Central memory CD4-positive, alpha-beta T cell (primary cell): ENCODE data around the gene PBX4.

ENCODE experiments used
- DNase-seq: peaks from one replicate; pipeline ENCODE4 v3.0.0; 2022

The PBX4 gene

DNA sequence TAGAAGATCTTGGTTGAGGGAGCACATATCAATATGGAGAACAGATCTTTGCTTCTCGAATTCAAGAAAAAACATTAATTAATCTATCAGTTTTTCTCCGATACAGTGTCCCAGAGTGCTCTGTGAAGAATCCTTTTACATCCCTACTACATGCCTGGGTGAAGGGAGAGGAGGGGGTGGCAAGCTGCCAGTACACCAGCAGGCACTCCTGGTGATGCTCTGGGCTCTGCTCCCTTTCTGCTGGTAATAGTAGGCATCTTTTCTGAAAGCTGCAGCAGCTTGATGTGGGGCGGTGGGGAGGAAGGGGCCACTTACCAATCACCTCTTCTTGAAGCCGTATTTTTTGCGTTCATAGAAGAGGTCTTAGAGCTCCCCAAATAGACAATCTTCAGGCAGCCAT lies 30.7 kb downstream of the PBX4 start:
- DNase-seq = no peak

DNA sequence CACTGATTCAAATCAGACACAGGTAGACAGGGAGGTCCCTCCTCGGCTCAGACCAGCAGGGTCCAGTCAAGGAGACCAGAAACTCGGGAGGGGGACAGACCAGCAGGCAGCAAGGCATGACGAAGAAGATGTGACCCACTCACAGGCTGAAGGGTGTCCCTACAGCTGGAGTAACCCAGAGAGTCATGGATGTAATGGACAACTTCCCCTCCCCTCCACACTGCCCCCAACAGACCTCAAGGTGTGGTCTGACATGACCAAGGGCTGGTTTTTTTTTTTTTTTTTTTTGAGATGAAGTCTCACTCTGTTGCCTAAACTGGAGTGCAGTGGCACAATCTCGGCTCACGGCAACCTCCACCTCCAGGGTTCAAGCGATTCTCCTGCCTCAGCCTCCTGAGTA lies 34.1 kb downstream of the PBX4 start:
- DNase-seq = no peak

DNA sequence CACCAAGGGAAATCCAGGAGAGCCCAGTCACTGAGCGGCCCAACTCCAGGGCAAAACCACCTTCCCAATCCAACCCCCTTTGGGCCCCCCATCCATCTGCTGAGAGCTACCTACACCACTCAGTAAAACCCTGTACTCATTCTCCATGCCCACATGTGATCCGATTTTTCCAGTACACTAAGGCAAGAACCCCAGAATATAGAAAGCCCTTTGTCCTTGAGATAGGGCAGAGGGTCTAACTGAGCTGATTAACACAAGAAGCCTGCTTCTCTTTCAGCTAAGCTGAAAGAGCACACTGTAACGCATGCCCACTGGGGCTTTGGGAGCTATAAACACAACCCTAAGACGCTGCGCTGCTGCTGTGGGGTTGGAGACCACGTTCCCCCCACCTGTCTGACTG lies 36.0 kb downstream of the PBX4 start:
- no peak for DNase-seq

DNA sequence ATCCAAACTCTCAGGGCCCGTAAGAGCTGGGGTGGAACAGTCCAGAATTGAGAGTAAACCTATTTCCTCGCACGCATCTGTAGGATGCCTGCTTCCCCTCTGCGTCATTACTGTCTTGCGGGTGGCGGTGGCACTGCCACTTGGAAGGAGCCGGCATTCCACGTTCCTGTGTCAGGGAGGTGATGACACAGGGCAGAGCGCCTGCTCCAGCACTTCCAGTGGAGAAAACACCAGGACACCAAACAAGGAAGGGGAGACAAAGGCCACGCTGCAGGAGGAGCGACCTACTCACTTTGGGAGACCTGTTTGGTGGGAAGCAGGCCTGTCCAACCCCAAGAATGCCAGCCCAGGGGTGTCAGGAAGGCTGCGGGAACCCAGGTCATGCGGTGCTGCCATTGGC lies 37.1 kb downstream of the PBX4 start:
- no peak for DNase-seq

DNA sequence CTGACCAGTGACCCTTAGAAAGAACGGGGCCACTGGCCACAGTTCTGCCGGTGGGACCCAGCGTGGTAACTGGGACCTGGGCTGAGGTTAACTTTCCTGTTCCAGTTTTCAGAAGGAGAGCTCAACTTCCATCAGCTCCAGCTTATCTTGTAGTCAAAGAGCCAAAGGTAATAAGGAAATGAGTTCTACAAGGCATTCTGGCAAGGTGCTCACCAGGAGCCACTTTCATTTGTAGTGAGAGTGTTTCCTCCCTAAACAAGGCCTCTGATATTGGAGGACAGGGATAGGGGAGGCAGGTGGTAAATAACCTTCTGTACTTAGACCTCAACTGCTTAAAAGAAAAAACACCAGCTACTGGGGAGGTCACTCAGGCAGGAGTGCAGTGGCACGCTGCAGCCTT lies 38.1 kb downstream of the PBX4 start:
- DNase-seq = no peak

DNA sequence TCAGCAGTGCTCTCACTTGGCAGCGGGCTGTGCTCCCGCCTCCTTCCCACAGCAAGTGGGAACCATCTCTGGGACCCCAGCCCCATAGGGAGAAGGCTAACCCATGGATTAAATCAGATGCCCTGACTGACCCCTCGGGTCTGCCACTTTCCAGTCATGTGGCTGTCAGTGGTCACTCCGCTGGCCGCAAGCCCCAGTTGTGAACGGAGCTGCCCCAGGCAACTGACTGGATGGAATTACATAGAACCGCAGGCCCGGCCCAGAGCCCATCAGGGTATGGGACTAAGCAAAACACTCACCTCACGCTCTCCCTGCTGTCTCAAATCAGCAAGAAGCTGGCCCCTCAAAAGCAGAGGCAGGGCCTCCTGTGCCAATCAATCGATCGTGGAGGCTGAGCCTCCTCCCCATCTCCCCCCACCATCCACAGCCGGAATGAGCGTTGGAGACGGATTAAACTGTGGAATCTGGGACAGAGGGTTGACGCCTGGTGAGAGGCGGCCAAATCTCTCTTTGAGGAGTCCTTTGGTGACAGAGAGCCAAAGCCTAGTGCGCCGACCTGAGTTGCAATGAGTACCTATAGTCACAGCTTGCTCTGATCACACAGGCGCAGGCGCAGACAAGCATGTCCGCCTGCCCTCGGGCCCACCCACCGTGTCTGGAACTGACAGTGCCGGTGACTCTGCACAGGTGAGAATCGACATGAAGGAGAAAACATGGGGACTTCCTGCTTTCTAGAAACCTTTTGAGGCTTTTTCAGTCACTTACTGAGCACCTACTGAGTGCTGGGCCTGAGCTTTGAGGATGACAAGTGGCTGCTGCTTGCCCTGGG lies 38.7 kb downstream of the PBX4 start:
- no peak for DNase-seq

DNA sequence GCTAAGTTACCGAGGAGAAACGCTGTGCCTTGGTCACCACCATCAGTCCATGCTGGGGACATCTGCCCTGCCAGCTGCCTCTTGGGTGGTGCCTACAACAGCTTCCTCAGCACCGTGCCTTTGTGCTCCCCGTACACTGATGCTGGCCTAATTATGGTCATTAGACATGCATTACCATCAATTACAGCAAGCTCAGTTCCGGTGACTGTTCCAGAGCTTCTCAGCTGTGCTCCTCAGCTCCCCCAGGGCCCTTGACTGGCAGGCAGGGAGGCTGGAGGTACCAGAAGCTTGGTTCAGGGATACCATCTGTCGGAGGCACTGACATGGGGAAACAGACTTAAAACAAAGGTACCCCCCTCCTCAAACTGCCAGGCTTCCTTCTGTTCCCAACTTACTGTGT lies 40.2 kb downstream of the PBX4 start:
- DNase-seq = no peak

DNA sequence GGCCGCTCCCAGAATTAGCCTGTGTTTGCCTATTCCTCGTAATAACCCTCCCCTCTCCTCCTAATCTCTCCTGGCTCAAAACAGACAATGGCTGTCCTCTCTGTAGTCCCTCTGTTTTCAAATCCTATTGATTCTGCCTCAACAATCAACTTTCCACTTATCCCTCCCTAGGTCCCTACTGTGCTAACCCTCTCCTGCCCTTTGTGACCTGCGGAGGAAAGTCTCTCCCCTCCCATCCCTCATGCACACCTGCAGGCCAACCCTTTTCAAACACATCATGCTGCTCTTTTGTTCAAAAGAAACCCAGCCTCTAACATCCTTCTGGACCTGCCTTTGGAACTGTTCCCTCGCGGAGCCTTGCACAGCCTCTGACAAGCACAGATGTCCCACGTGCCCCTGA lies 43.1 kb downstream of the PBX4 start:
- no peak for DNase-seq

DNA sequence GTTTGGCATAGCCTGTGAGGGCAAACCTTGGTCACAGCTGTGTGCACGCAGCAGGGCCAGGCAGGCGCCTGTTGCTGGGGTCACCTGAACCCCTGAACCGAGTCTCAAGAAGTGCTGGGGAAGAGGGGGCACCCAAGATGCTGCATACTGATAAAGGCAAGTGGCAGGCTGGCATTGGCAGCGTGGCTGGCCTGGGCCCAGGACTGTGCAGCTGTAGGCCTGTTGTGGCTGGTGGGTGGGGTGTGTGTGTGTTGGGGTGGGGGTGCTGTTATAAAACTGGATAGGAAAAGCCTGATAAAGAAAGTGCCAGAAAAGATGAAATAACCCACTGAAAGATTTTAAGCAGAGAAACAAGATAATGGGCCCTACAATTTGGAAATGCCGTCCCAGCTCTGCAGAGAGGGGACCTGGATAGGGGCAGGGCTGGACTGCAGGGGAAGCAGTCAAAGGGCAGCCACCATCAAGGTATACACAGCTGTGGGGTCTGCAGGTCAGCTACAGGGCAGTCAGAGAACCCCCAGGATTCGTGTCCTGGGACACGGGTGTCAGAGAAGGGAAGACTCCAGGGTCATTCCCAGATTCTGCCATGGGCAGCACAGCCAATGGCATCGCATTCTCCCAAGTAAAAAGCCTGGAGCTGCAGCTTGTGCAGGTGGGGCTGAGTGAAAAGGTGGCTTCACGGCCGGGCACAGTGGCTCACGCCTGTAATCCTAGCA lies 47.3 kb downstream of the PBX4 start:
- no peak for DNase-seq

DNA sequence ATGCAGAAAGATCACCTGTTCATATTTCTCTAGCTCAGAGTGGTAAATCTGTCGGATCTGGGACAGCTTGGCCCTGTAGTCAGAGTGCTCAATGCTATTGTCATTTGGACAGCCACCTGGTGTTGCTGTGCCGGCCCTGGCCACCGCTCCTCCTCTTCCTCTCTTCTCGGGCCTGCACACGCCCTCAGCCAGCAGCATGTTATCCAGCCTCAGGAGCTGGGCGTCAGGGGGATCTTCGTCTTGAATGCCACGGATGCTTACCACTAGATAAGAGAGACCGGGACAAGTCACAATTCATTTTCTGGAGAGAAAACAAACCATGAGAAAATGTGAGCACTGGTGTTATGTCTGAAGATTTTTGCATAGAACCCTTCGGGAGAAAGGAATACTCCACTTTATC lies 47.9 kb downstream of the PBX4 start:
- DNase-seq = no peak

DNA sequence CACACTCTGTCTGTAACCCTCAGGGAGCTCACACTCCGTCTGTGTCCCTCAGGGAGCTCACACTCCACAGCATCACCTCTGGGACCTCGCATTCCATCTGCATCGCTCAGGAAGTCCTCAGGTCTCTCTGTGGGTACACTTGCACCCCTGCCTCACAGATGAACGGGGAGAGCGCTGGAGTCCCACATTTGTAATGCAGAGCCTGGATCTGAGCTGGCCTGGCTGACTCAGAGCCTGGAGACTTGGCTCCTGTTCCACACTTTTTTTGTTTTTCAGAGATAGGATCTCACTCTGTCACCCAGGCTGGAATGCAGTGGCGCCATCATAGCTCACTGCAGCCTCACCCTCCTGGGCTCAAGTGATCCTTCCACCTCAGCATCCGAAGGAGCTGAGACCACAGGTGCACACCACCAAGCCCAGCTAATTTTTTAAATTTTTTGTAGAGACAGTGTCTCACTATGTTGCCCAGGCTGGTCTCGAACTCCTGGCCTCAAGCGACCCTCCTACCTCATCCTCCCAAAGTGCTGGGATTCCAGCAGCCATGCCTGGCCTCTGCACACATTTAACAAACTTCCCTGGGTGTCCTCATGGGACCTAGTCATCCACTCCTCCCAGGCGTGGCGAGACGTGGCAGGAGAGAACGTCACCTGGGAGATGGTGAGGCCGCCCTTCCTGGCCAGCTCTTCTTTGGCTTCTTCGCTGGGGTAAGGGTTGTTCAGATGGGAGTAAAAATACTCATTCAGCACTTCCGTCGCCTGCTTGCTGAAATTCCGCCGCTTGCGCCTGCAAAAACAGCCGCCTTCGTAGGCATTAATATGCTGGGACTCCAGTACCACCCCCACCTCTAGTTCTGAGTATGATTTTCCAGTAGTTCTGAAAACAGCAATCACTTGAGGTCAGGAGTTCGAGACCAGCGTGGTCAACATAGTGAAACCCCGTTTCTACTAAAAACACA lies 49.4 kb downstream of the PBX4 start:
- no peak for DNase-seq

DNA sequence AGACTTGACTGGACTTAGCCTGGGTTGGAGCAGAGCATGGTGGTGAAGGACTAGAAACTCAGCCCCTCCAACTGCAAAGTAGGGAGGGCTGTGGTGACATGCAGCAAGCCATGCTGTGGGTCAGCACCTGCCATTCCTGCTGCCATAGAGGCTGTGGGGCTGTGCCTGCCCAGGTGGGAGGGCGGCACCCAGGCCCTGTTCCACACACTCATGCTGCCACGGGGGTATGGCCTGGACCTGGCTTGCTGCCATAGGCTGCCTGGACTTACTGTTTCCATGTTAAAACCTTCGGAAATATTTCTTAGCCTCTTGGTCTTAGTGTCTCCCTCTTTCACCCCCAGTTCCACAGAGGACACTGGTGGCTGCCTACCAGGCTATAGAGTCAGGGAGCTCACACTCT lies 51.1 kb downstream of the PBX4 start:
- no peak for DNase-seq

DNA sequence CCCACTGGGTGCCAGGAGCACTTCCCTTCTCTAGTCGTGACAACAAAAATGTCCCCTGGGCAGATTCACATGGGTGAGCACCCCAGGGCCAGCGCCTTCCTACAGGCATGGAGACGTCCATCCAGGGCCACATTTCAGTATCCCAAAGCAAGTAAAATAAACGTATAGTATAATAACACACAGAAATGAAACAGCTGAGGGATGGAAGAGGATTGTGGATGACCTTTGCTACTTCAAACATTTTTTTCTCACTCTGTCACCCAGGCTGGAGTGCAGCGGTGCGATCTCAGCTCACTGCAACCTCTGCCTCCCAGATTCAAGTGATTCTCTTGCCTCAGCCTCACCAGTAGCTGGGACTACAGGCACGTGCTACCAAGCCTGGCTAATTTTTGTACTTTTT lies 52.2 kb downstream of the PBX4 start:
- no peak for DNase-seq

DNA sequence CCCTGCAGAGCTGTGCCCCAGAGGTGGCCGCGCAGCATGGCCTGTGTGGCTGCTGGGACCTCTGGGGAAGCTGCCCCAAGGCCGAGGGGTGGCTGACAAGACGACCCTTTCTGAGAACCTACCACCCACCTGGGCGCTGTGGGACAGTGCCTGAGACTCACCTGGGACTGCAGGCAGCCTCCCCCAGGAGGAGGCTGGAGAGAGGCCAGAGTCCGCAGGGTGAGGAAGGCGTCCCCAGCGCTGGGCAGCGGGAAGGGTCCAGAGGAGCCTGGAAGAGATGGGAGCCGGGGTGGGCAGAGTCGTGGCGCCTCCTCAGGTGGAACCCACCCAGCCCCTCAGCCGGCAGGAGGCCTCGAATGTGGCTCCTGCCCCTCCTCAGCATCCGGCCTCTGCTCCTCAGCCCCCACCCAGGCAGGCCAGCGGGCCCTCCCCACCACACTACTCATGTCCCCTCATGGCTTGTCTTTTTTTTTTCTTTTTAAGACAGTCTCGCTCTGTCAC lies 55.1 kb downstream of the PBX4 start:
- no peak for DNase-seq

DNA sequence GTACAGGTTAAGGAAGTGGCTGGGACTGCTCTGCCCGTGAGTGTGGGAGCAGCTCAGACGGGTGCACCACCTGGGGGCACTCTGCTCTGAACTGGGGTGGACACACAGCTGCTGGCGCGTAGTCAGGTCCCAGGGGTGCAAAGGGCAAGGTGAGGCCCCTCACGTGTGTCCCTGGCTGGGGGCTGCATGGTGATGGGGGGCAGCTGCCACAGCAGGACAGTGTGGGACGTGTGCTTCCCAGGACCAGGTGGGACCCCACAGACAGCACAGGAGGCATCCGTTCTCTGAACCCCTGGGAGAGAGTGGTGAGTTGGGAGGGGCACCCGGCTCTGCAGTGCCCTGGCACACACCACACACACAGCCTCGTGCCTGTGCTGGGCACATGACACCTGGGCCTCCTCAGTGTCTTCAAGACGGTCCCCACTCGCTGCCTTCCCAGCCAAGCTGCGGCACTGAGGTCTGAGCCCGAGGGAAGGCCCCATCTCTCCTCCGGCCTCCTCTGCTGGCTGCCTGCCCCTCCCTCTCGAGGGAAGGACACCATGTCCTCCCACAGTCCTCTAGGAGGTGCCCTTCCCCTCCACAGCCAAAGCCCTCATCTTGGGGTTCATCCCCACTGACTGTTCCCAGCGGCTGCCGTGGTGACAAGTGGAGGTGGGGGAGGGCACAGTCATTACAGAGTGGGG lies 55.7 kb downstream of the PBX4 start:
- peak; percentile 39 for DNase-seq

DNA sequence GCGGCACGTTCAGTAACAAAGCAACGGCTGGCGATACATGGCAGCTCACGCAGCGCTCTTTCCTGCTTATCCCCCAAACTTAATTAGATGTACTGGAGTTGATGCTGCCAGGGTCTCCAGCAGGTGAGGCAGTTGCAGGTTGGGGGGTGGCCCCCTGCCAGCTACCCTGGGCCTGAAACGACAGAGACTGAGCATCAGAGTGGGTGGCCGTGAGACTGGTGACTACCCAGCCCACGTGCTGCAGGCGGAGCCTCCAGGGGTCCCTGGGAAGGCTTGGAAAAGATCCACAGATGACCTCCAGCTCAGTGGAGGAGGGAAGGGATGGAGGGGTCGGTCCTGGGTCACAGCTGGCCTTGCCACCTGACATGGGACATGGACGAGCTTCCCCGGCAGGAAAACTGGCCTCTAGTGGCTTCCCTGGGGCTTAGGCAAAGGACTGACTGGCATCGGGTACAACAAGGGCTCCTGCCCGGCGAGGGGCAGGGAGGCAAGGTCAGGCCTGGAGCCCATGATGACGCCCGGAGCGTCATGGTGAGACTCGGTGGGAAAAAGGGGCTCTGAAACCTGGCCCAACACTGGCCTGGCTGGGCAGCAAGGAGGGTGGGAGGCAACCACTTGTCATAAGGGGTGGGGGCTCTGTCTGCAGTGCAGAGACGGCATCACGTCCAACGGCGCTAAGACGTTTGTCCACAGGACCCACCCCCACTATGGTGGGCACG lies 56.4 kb downstream of the PBX4 start:
- DNase-seq = no peak

DNA sequence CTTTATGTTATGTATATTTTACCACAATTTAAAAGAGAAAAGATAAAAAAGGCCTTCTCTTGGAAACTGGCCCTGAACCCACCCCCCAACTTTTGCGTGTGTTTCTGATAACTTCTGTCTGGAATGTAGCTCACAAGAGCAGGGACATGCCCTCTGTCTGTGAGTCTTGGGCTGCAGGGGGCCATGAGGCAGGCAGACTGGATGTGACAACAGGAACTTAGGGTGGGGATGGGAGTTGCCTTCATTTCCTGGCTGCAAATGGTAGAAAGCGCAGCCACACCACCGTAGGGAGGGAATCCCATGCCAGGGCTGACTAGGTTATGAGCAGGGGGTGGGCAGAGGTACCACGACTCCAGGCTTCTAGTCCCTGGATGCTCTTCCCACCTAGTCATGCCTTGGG lies 58.6 kb downstream of the PBX4 start:
- DNase-seq = no peak

DNA sequence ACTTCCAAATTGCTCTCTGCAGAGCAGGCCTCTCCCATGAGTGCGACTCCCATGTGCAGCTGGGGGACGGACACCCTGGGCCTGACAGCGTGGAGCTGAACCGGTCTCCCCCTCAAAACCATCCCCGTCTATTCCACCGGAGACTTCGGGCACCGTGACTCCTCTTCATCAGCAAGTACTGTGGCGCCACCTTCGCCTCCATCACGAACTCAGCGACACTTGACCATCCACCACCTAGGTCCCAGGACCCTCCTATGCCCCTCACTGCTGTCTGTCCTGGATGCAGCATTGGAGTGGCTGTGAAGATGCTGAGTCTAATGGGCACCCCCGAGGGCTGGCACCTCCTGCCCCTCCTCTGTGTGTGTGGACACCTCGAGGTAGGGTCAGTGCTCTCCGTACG lies 59.9 kb downstream of the PBX4 start:
- DNase-seq = no peak

DNA sequence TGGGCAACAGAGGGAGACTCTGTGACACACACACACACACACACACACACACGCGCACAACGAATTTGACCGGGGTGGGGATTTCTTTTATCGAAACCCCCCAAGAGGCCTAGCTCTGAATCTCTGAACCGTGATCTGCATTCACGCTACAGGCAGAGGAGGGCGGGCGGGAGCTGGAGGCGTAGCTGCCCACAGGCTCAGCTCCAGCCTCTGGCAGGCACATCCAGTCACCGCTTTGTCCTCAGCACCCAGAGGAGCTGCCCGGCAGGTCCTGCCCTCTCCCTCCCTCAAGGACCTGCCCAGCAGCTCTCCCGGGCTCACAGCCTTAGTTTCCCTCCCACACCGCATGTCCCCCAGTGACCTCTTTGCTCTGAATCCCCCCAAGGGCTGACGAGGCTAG lies 60.4 kb downstream of the PBX4 start:
- DNase-seq = no peak

DNA sequence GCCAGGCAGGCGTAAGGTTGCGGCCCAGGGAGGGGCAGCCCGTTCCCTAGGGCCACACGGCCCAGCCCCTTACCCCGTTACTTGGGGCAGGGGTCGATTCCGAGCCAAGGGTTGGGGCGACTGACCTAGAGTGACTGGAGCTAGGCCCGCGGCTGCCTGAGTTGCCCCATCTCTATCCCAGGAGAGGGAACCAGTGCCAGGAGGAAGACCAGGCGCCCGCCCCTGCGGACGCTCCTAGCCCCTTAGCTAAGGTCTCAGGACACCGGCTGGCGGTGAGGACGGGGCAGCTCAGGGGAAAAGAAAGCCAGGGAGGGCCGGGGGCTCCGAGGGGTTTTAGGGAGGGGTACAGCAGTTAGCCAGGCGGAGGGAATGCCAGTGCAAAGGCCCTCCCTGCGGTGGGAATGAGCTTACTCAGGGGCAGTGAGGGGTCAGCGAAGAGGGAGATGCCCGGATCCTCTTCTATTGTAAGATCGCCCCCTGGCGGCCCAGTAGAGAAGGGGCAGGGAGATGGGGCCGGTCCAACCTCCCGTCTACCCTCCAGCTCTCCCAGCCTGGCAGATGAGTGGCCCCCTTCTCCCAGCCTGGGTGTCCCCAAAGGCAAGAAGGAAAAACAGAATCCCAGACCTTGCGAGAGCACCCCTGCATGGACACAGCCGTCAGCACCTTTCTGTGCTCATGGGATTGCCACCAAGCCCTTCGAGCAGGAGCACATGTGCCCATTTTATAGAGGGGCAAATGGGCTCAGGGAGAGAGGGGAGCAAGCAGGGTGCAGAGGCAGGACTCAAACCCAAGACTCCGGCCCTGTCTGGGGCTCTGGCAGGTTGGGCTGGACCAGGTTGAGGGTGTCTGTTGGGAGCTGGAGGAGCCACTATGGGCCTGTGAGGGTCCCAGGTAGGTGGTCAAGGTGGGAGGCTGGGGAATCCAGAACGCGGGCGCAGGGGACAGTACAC lies 64.1 kb downstream of the PBX4 start:
- DNase-seq = peak; percentile 32

DNA sequence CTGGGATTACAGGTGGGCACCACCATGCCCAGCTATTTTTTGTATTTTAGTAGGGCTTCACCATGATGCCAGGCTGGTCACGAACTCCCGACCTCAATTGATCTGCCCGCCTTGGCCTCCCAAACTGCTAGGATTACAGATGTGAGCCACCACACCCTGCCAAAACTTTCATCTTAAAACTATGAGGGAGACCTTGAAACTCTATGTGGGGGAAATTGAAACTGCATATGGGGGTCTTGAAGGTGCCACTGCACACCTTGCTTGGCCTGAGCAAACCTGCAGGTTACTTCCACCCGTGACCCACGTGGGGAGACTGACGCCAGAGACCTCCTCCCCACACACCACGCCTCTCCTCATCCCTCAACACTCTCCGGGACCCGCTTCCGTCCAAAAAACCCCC lies 64.8 kb downstream of the PBX4 start:
- DNase-seq = no peak
